ENCODE measurements around the gene ZNF24. TPM values are rescaled to one million over a fixed set of nuclear protein-coding genes. Genes with fewer than 3 reads are reported as not detected.
A peak's percentile ranks its signal among the peaks of the same experiment; 100 is the strongest.

The ZNF24 gene
- total and polyA plus RNA-seq, 12 donors: 16.3 to 75.6 (median 44.5) TPM

DNA sequence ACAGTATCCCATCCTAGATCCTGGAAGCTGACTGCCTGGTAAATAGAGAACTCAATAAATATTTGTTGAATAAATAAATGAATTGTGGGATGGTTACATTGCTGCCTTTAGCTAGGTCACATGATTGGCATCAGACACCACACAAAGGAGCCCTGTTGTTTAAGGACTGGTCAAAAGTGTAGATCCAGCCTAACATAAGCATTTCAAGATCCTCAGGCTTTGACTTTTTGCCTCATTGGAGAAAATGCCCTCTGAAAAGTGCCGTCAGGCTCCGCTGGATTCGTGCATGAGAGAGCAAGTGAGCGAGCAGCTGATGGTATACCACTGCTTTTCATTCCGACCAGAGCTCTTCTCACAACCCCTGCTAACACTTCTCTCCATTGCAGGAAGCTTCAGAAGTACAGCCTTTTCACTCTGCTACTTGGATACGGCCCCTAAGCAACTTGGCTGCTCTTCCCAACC is 1.3 kb upstream of the ZNF24 start:
- DNase-seq: peak; percentile 34 to 76 (median 56)
- TF ChIP-seq POLR2A (IDR thresholded peaks at IDR 0.05) (peak in 1 of 2 donors; percentile 61), CTCF (IDR thresholded peaks at IDR 0.05) (no peak)
- Histone ChIP-seq H3K9me3 (replicated peaks in 1 of 3) (no peaks in the 10 kb centered on the region), H3K36me3 (replicated peaks in 1 of 2) (no peaks in the 10 kb centered on the region), H3K4me1 (replicated peaks in 1 of 2) (peaks cover 27 to 43% of the 10 kb centered on the region in 2 donors), H3K4me3 (peak overlapping the region in 1 of 4 donors; percentile 7), H3K27ac (peak overlapping the region; percentile 49 to 99 (median 97)), H3K27me3 (no peaks in the 10 kb centered on the region)
- 21 to 26% (median 23%) methylated on average over 6 of the region's 6 CpGs for WGBS, 4 donors
- intact Hi-C loops (cut with DNase I): loop anchor here in 1 of 2 donors (10.0 kb wide), 1 partner anchor 101 kb away; the partner anchor contains the start of gene ZNF397

DNA sequence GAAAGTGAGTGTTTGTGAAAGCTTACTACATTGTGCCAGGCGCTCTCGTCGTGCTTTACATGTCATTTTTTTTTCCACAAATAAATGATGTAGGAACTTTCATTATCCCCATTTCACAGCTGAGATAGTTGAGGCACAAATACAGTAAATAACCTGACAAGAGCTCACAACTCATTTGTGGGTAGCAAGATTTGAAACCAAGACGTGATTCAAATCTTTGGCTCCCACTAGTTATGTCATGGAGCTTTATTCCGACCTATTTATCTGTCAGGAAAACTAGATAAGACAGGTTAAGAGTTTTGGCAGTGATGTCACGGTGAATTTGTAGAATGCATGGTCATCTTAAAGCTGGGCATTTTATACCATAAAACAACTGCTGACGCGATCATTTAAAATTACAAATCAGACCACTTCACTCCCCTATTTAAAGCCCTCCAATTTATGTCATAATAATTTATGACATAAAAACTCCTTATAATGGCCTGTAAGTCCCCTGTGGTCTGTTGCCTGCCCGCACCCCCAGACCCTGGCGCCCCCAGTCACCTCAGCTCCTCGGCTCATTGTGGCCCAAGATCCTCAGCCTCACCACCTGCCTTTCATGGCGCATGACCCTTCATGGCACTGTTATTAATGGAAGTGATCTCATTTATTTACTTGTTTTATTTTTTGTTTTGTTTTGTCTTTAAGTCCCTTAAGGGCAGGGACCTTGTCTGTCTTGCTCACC is 678 bp upstream of the ZNF24 start:
- 40 to 47% (median 44%) methylated on average over 12 of the region's 12 CpGs for WGBS, 4 donors
- peak overlapping the region; percentile 84 to 99 (median 97) for H3K27ac ChIP-seq
- intact Hi-C loops (cut with DNase I): loop anchor here in 1 of 2 donors (10.0 kb wide), 1 partner anchor 100 kb away; the partner anchor contains the start of gene ZNF397
- H3K36me3 ChIP-seq (replicated peaks in 1 of 2): peaks cover 0 to 5% of the 10 kb centered on the region in 2 donors
- peak overlapping the region in 2 of 4 donors; percentile 82 to 83 for H3K4me3 ChIP-seq
- no peaks in the 10 kb centered on the region for H3K27me3 ChIP-seq
- peak in 6 of 7 donors; percentile 35 to 47 (median 38) for DNase-seq
- H3K4me1 ChIP-seq (replicated peaks in 1 of 2): peaks cover 27 to 49% of the 10 kb centered on the region in 2 donors
- no peaks in the 10 kb centered on the region for H3K9me3 ChIP-seq (replicated peaks in 1 of 3)
- TF ChIP-seq POLR2A (IDR thresholded peaks at IDR 0.05) (no peak), CTCF (IDR thresholded peaks at IDR 0.05) (no peak)

DNA sequence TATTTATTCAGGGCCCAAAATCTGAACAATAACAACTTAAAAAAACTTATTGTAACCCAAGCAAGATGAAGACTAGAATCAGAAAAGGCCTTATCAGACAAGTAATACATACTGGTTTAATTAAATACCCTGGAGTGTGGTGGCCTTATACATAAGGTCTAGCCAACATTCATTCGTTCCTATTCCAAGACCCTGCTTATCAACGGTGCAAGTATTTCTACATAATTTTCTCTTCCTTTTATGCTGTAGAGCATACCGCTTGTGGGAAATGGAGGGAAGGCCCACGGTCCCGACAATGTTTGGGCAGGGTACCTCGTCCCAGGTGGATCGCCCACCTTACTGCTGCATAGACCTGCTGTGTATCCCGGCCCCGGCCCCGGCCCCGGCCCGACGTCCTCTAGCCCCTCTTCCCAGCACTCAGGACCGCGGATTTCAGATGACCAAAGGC is 708 bp downstream of the ZNF24 start:
- no peak for DNase-seq
- intact Hi-C loops (cut with DNase I): loop anchor here in 1 of 2 donors (10.0 kb wide), 1 partner anchor 99 kb away; the partner anchor contains the start of gene ZNF397
- Histone ChIP-seq H3K4me1 (replicated peaks in 1 of 2) (peaks cover 27 to 53% of the 10 kb centered on the region in 2 donors), H3K4me3 (peak overlapping the region in 3 of 4 donors; percentile 44 to 83 (median 82)), H3K27me3 (no peaks in the 10 kb centered on the region), H3K27ac (peak overlapping the region in 4 of 5 donors; percentile 86 to 99 (median 98)), H3K36me3 (replicated peaks in 1 of 2) (peaks cover 0 to 19% of the 10 kb centered on the region in 2 donors), H3K9me3 (replicated peaks in 1 of 3) (no peaks in the 10 kb centered on the region)
- 0 to 2% (median 1%) methylated on average over 7 to 15 of the region's 15 CpGs for WGBS, 4 donors
- TF ChIP-seq POLR2A (IDR thresholded peaks at IDR 0.05) (no peak), CTCF (IDR thresholded peaks at IDR 0.05) (no peak)

- H3K4me3 ChIP-seq: no peak overlapping the region
- peaks cover 0 to 24% of the 10 kb centered on the region in 2 donors for H3K4me1 ChIP-seq (replicated peaks in 1 of 2)
- peaks cover 0 to 79% of the 10 kb centered on the region in 2 donors for H3K36me3 ChIP-seq (replicated peaks in 1 of 2)
- no peaks in the 10 kb centered on the region for H3K27me3 ChIP-seq
- no peaks in the 10 kb centered on the region for H3K9me3 ChIP-seq (replicated peaks in 1 of 3)
- intact Hi-C loops (cut with DNase I): no loop called here
- DNase-seq: no peak
- no peak overlapping the region for H3K27ac ChIP-seq
- TF ChIP-seq CTCF (IDR thresholded peaks at IDR 0.05) (no peak), POLR2A (IDR thresholded peaks at IDR 0.05) (no peak)
- WGBS, 4 donors: 91 to 97% (median 94%) methylated on average over 5 of the region's 5 CpGs
Measured at GRCh38 chr18:35337286-35337685, 6.9 kb downstream of the ZNF24 start.

Data from adrenal gland (tissue), 12 donors.